H1 (cell line): ENCODE measurements around the gene CNFN. TPM values are rescaled to one million over a fixed set of nuclear protein-coding genes. Genes with fewer than 3 reads are reported as not detected.

ENCODE experiments used
- CTCF ChIA-PET: fragments of 300-600 bp; sonication (Branson Sonifier 250); formaldehyde crosslinking; loops from one replicate; lab custom pipeline; 2021; ENCODE audit not compliant: partially characterized antibody; lab: Charles Lee
- POLR2A ChIA-PET: fragments of 300-600 bp; sonication (Branson Sonifier 250); formaldehyde crosslinking; loops from one replicate; lab custom pipeline; 2021; ENCODE audit warnings: inconsistent platforms; ENCODE audit not compliant: partially characterized antibody; lab: Charles Lee
- DNase-seq, 2 experiments: peaks; one replicate each; pipeline versions ENCODE4 v3.0.0 to v3.0.0-alpha.2; 2010 to 2022; ENCODE audit warnings: low spot score in 2 of 2, low read depth in 1 of 2, mixed read lengths in 1 of 2
- FAIRE-seq: peaks from 2 replicates; lab custom pipeline; 2011; peaks lifted over from hg19 to GRCh38; lab: Jason Lieb, UNC
- H2AFZ ChIP-seq: 2 replicates; pipeline ENCODE4 v1.8.1; 2012; ENCODE audit warnings: low read length, inconsistent platforms
- H2AK5ac ChIP-seq: 2 replicates; pipeline ENCODE4 v1.6.1; 2013; ENCODE audit warnings: low read depth, low read length
- H2BK120ac ChIP-seq: replicated peaks from 2 replicates; pipeline ENCODE3; 2013; ENCODE audit warnings: low read depth, low read length, inconsistent platforms
- H2BK12ac ChIP-seq: 2 replicates; pipeline ENCODE4 v1.6.1; 2013; ENCODE audit warnings: low read depth, low read length
- H2BK15ac ChIP-seq: 2 replicates; pipeline ENCODE4 v1.6.1; 2013; ENCODE audit warnings: low read length
- H2BK20ac ChIP-seq: 2 replicates; pipeline ENCODE4 v1.6.1; 2013; ENCODE audit warnings: low read length
- H2BK5ac ChIP-seq: 2 replicates; pipeline ENCODE4 v1.6.1; 2013; ENCODE audit warnings: low read depth, low read length
- H3K14ac ChIP-seq: 2 replicates; pipeline ENCODE4 v1.6.1; 2013; ENCODE audit warnings: inconsistent platforms; ENCODE audit not compliant: insufficient read length
- H3K18ac ChIP-seq: 2 replicates; pipeline ENCODE4 v1.6.1; 2013; ENCODE audit warnings: low read length; ENCODE audit errors: extremely low read depth
- H3K23ac ChIP-seq: 2 replicates; pipeline ENCODE4 v1.6.1; 2013; ENCODE audit warnings: inconsistent platforms; ENCODE audit not compliant: insufficient read length
- H3K23me2 ChIP-seq: 2 replicates; pipeline ENCODE4 v1.6.1; 2013; ENCODE audit warnings: low read depth, low read length
- H3K27ac ChIP-seq: 2 replicates; pipeline ENCODE4 v1.6.1; 2011; ENCODE audit warnings: low read depth, low read length, inconsistent platforms
- H3K27me3 ChIP-seq, 4 experiments: replicated peaks in 1 of 4; 1 replicate in 1 of 4; 2 replicates in 3 of 4; pipeline versions ENCODE4 v1.6.1 to v1.8.1; 2011 to 2013; ENCODE audit warnings: low read length in 3 of 4, mild to moderate bottlenecking in 3 of 4, inconsistent platforms in 2 of 4, mixed read lengths in 2 of 4, moderate library complexity in 1 of 4; ENCODE audit not compliant: control insufficient read depth in 3 of 4, insufficient read depth in 3 of 4; ENCODE audit errors: extremely low read depth in 1 of 4
- H3K36me3 ChIP-seq, 4 experiments: 2 replicates each; pipeline versions ENCODE4 v1.6.1 to v1.8.1; 2011 to 2013; ENCODE audit warnings: mild to moderate bottlenecking in 4 of 4, low read length in 3 of 4, moderate library complexity in 2 of 4, control low read depth in 1 of 4, inconsistent platforms in 1 of 4; ENCODE audit not compliant: insufficient read depth in 4 of 4, control insufficient read depth in 2 of 4
- H3K4ac ChIP-seq: replicated peaks from 2 replicates; pipeline ENCODE3; 2013; ENCODE audit warnings: low read length, low read depth, mixed read lengths, inconsistent platforms; ENCODE audit not compliant: insufficient read length
- H3K4me1 ChIP-seq, 4 experiments: replicated peaks in 1 of 4; 1 replicate in 1 of 4; 2 replicates in 3 of 4; pipeline versions ENCODE4 v1.6.1 to v1.8.1; 2011 to 2013; ENCODE audit warnings: low read length in 3 of 4, inconsistent platforms in 2 of 4, mixed read lengths in 1 of 4; ENCODE audit not compliant: insufficient read depth in 4 of 4, control insufficient read depth in 3 of 4
- H3K4me2 ChIP-seq, 2 experiments: 2 replicates each; pipeline versions ENCODE4 v1.6.1 to v1.8.1; 2011 to 2013; ENCODE audit warnings: low read depth in 2 of 2, low read length in 2 of 2, control low read depth in 1 of 2, inconsistent platforms in 1 of 2, mild to moderate bottlenecking in 1 of 2; ENCODE audit not compliant: insufficient read depth in 1 of 2
- H3K4me3 ChIP-seq, 4 experiments: fragments of 200-600, 300-600 bp in 1 of 4; sonication (generic), shearing (Covaris generic), sonication (Bioruptor Twin) in 1 of 4; 2 replicates each; pipeline versions ENCODE4 v1.5.1 to v1.8.1; 2011 to 2016; ENCODE audit warnings: low read length in 4 of 4, low read depth in 3 of 4, control low read depth in 2 of 4, inconsistent platforms in 2 of 4, mild to moderate bottlenecking in 2 of 4, mixed read lengths in 1 of 4, moderate library complexity in 1 of 4; ENCODE audit not compliant: insufficient read depth in 2 of 4; ENCODE audit errors: extremely low read depth in 1 of 4
- H3K56ac ChIP-seq: replicated peaks from 2 replicates; pipeline ENCODE3; 2013; ENCODE audit warnings: low read depth, mild to moderate bottlenecking, mixed read lengths, low read length, inconsistent platforms; ENCODE audit not compliant: insufficient read length
- H3K79me1 ChIP-seq: 2 replicates; pipeline ENCODE4 v1.6.1; 2013; ENCODE audit warnings: low read depth, low read length, control low read depth
- H3K79me2 ChIP-seq, 2 experiments: 2 replicates each; pipeline versions ENCODE4 v1.6.1 to v1.8.1; 2012 to 2013; ENCODE audit warnings: low read length in 2 of 2, mild to moderate bottlenecking in 2 of 2, inconsistent platforms in 1 of 2; ENCODE audit not compliant: insufficient read depth in 2 of 2, control insufficient read depth in 1 of 2
- H3K9ac ChIP-seq, 4 experiments: replicated peaks in 1 of 4; 1 replicate in 1 of 4; 2 replicates in 3 of 4; pipeline versions ENCODE4 v1.6.1 to v1.8.1; 2011 to 2013; ENCODE audit warnings: low read depth in 3 of 4, low read length in 3 of 4, control low read depth in 2 of 4, mild to moderate bottlenecking in 2 of 4, moderate library complexity in 2 of 4, inconsistent platforms in 1 of 4; ENCODE audit errors: extremely low read depth in 1 of 4
- H3K9me3 ChIP-seq, 2 experiments: 2 replicates each; pipeline versions ENCODE4 v1.6.1 to v1.8.1; 2012 to 2013; ENCODE audit warnings: mild to moderate bottlenecking in 2 of 2, moderate library complexity in 2 of 2, control low read depth in 1 of 2, inconsistent platforms in 1 of 2, low read depth in 1 of 2, low read length in 1 of 2, mixed read lengths in 1 of 2; ENCODE audit not compliant: insufficient read depth in 2 of 2
- H4K20me1 ChIP-seq, 2 experiments: replicated peaks in 1 of 2; 2 replicates each; pipeline versions ENCODE3 to v1.8.1; 2011 to 2013; ENCODE audit warnings: inconsistent platforms in 2 of 2, low read length in 2 of 2, mild to moderate bottlenecking in 1 of 2; ENCODE audit not compliant: insufficient read depth in 2 of 2, control insufficient read depth in 1 of 2
- H4K5ac ChIP-seq: 2 replicates; pipeline ENCODE4 v1.6.1; 2013; ENCODE audit warnings: low read length, low read depth, mixed read lengths, inconsistent platforms; ENCODE audit not compliant: insufficient read length
- H4K8ac ChIP-seq: 2 replicates; pipeline ENCODE4 v1.8.0; 2013; ENCODE audit warnings: mild to moderate bottlenecking, moderate library complexity, low read length, inconsistent platforms; ENCODE audit not compliant: insufficient read depth; ENCODE audit errors: extremely low read depth
- H4K91ac ChIP-seq: replicated peaks from 2 replicates; pipeline ENCODE3; 2013; ENCODE audit warnings: low read length, mixed read lengths, inconsistent platforms; ENCODE audit not compliant: insufficient read length
- POU5F1 ChIP-seq: IDR thresholded peaks from 2 replicates; pipeline ENCODE4 v1.6.1; 2011; ENCODE audit warnings: low read depth, mild to moderate bottlenecking, low read length, moderate library complexity
- RXRA ChIP-seq: IDR thresholded peaks from 2 replicates; pipeline ENCODE4 v1.6.1; 2011; ENCODE audit warnings: low read depth, mild to moderate bottlenecking, low read length, moderate library complexity; ENCODE audit not compliant: insufficient read depth
- TAF1 ChIP-seq: IDR thresholded peaks from 2 replicates; pipeline ENCODE4 v1.6.1; 2011; ENCODE audit warnings: mild to moderate bottlenecking, low read depth, low read length
- TCF12 ChIP-seq: IDR thresholded peaks from 2 replicates; pipeline ENCODE4 v1.6.1; 2011; ENCODE audit warnings: low read depth, mild to moderate bottlenecking, low read length
- WGBS, 2 experiments: shearing (Covaris generic) in 1 of 2; methylation state at CpG; one replicate each; pipeline versions ENCODE4 v1.1.6 to v1.1.7; 2013 to 2015; ENCODE audit warnings: low lambda C conversion rate in 2 of 2, mixed read lengths in 2 of 2, inconsistent platforms in 1 of 2, low coverage in 1 of 2, missing lambda C conversion rate in 1 of 2; ENCODE audit not compliant: insufficient replicate concordance in 2 of 2, insufficient coverage in 1 of 2, insufficient read length in 1 of 2; ENCODE audit errors: extremely low coverage in 1 of 2, missing lambda C conversion rate in 1 of 2; 5-methylcytosine and 5-hydroxymethylcytosine counted together
- polyA plus RNA-seq, 7 experiments: library from polyadenylated mRNA; depleted of rRNA in 3 of 7; stranded (reverse) in 5 of 7; unstranded in 2 of 7; fragments of >200 nt in 5 of 7; fragments of 200-250 nt in 2 of 7; gene quantifications; 1 replicate in 5 of 7; 2 replicates in 1 of 7; 4 replicates in 1 of 7; pipeline versions ENCODE4 v1.2.1 to v1.2.3, GENCODE V29; 2011 to 2013; ENCODE audit warnings: missing spikeins in 2 of 7, mixed read lengths in 2 of 7
- total RNA-seq: library from RNA; stranded (reverse); fragmentation: NEBNext Ultra II Directional; extraction: Animal tissue kit (Norgen Biotek cat#: 25700); gene quantifications from 2 replicates; pipeline ENCODE4 v1.2.1, GENCODE V29; 2021
- TF ChIP-seq, protein P1 (sequence below): IDR thresholded peaks from 2 replicates; pipeline ENCODE4 v1.6.1; 2011; ENCODE audit warnings: low read depth, mild to moderate bottlenecking, low read length; ENCODE audit not compliant: insufficient read depth

Gene CNFN
- total and polyA plus RNA-seq, 2 of the 8 experiments (the other 6 are each of a cell fraction or from before 2014, with no cell fraction given) = 8.9 to 31.5 TPM

DNA sequence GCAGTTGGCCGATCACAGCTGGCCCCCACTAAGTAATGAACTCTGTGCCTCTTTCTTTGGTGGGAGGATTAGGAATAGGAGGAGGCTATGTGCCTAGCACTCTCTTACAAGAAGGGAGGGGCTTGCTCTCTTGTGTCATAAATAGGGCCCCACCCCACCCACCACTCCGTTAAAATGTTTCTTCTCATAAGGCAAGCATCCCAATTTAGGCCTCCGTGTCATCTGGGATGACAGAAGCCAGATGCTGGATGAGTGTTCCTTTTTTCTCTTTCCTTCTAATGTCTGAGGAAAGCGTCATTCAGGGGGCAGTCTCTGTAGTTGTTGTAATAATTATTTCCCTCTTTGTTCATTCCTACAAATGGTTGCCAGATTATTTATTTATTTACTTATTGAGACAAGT, 37.2 kb upstream of the CNFN start, which contains the start of gene LIPE:
Gene LIPE (minus strand): TSS at position 76 of the 400 bp plus-strand sequence. CDS start 239 bp downstream, outside the sequence.
- Histone ChIP-seq H3K4ac (no peak within 1 kb of the TSS), H4K5ac (no peak within 1 kb of the TSS), H2BK20ac (no peak within 1 kb of the TSS), H3K18ac (no peak within 1 kb of the TSS), H3K9me3 (peaks cover 4 to 9% of the 10 kb centered on the region in 2 experiments), H2BK120ac (no peak within 1 kb of the TSS), H2BK5ac (no peak within 1 kb of the TSS), H3K9ac (no peak within 1 kb of the TSS), H3K79me2 (no peaks in the 10 kb centered on the region), H3K4me1 (peaks cover 0 to 12% (median 4%) of the 10 kb centered on the region in 4 experiments; a peak in 5 of 7 replicates), H4K20me1 (peaks cover 0 to 2% of the 10 kb centered on the region in 2 experiments), H3K4me2 (no peak within 1 kb of the TSS), H2BK12ac (no peak within 1 kb of the TSS), H3K27me3 (peaks cover 10 to 31% (median 24%) of the 10 kb centered on the region in 4 experiments), H2AK5ac (no peak within 1 kb of the TSS), H3K27ac (no peak within 1 kb of the TSS), H3K36me3 (no peaks in the 10 kb centered on the region), H3K79me1 (no peaks in the 10 kb centered on the region), H3K14ac (no peak within 1 kb of the TSS), H2BK15ac (no peak within 1 kb of the TSS), H4K91ac (no peak within 1 kb of the TSS), H4K8ac (no peak within 1 kb of the TSS), H3K23me2 (peaks cover 7% of the 10 kb centered on the region; the same call in 1 of the 2 replicates), H3K56ac (no peak within 1 kb of the TSS), H3K23ac (no peak within 1 kb of the TSS), H2AFZ (no peak within 1 kb of the TSS), H3K4me3 (no peak within 1 kb of the TSS)
- FAIRE-seq = no peak
- WGBS, 2 experiments = 87% methylated on average over 4 of the region's 4 CpGs; no CpG with 5 or more reads in 1 of the 2 experiments
- ChIA-PET CTCF (interaction anchor here (6.2 to 10.3 kb wide), 2 partner anchors 8 to 15 kb away, joined by 43 to 101 read pairs; partner anchors contain the start of gene CXCL17), POLR2A (no interaction called here)
- no peak for DNase-seq
- TF ChIP-seq TCF12 = no peak
- TF ChIP-seq, protein P1, sequence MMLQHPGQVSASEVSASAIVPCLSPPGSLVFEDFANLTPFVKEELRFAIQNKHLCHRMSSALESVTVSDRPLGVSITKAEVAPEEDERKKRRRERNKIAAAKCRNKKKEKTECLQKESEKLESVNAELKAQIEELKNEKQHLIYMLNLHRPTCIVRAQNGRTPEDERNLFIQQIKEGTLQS = no peak
- TF ChIP-seq POU5F1 = no peak
- TF ChIP-seq TAF1 = no peak
- TF ChIP-seq RXRA = no peak
